ENCODE measurements around the gene ETS1. TPM values are rescaled to one million over a fixed set of nuclear protein-coding genes. Genes with fewer than 3 reads are reported as not detected.
A peak's percentile ranks its signal among the peaks of the same experiment; 100 is the strongest.

ETS1 gene
- total and polyA plus RNA-seq, 2 experiments from 2014 or later: 25.6 to 52.6 TPM

DNA sequence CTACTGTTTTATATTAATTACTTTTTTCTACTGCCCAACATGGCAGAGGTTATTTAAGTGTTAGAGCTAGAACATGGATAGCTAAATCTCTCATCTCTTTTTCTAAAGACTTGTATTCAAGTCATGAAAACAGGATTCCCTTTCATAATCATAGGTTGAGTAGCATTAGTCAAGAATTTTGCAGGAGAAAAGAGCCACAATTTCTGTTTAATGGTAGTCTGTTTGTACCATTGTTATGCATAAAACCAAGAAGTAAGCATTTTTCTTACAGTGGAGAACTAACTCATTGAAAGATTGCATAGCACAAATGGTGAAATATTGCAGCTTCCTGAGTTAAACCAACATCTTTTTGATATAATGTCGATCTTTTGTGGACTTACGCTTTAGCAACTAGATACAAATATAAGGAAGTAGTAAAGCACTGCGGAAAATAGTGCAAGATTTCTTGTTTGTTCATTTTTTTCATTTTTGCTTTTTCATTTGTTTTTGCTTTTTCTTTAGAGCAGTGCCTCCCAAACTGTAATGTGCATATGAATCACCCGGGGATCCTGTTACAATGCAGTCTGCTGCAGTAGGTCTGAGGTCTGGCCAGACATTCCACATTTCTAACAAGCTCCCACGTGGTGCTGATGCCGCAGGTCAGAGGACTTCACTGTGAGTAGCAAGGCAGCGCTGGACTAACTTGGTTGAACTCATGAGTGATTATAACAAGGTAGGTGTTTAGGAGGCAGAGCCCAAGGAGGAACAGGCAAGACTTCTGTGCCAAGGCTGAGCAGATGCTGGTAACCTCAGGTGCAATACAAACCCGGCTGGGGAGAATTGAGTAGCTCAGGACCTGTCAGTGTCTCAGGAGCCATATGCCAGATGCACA, 4.6 kb downstream of the ETS1 start:
- H3K9me3 Mint-ChIP-seq: no peaks in the 10 kb centered on the region
- Histone ChIP-seq H2AFZ (no peak overlapping the region), H3K4me3 (peak overlapping the region; percentile 71), H3K27ac (ENCODE audit: low read depth) (peak overlapping the region; percentile 73), H3K9me2 (ENCODE audit: insufficient read depth) (no peaks in the 10 kb centered on the region), H3F3A (replicated peaks; ENCODE audit: low read depth) (no peaks in the 10 kb centered on the region), H3K36me3 (ENCODE audit: insufficient read depth) (no peaks in the 10 kb centered on the region), H3K4me1 (ENCODE audit: insufficient read depth) (peaks cover 70% of the 10 kb centered on the region), H4K20me1 (replicated peaks; ENCODE audit: insufficient read depth) (no peaks in the 10 kb centered on the region), H3K4me2 (peak overlapping the region; percentile 87), H3K27me3 (ENCODE audit: insufficient read depth) (no peaks in the 10 kb centered on the region), H3K79me2 (replicated peaks; ENCODE audit: insufficient read depth) (peaks cover 84% of the 10 kb centered on the region)
- peak overlapping the region; percentile 75 for H3K4me3 Mint-ChIP-seq
- peaks cover 4% of the 10 kb centered on the region; the same call in 2 of the 3 replicates for H3K36me3 Mint-ChIP-seq (ENCODE audit: low read depth)
- H3K27me3 Mint-ChIP-seq (ENCODE audit: insufficient read depth, low read depth, poor library complexity): peaks cover 6% of the 10 kb centered on the region
- TF ChIP-seq CREB1 (CRISPR knock-in tag; IDR thresholded peaks at IDR 0.05; ENCODE audit: low read depth) (0 out of 2 replicates have a peak, but pooled peaks have one; percentile 26), JUNB (IDR thresholded peaks at IDR 0.05; ENCODE audit: unreplicated experiment) (no peak), ZNF462 (CRISPR knock-in tag; IDR thresholded peaks at IDR 0.05) (peak; percentile 64), NANOG (IDR thresholded peaks at IDR 0.05; ENCODE audit: borderline replicate concordance) (peak; percentile 97), POLR2AphosphoS5 (IDR thresholded peaks at IDR 0.05; ENCODE audit: low read depth) (peak; percentile 76), STAT1 (IDR thresholded peaks at IDR 0.05; ENCODE audit: unreplicated experiment) (no peak), EZH2 (IDR thresholded peaks at IDR 0.05; ENCODE audit: low read depth, unreplicated experiment) (no peak)
- H3K4me1 Mint-ChIP-seq: peaks cover 85% of the 10 kb centered on the region
- H3K27ac Mint-ChIP-seq: peak overlapping the region; percentile 69
- ATAC-seq (peak; percentile 85), DNase-seq (ENCODE audit: low spot score) (peak; percentile 89)
